ENCODE data around the gene ANO1.
"Not testable (repeated sequence)": the region's sequence is repeated elsewhere in the genome, so short reads cannot be mapped to it uniquely, and the experiment has no call there.

DNA sequence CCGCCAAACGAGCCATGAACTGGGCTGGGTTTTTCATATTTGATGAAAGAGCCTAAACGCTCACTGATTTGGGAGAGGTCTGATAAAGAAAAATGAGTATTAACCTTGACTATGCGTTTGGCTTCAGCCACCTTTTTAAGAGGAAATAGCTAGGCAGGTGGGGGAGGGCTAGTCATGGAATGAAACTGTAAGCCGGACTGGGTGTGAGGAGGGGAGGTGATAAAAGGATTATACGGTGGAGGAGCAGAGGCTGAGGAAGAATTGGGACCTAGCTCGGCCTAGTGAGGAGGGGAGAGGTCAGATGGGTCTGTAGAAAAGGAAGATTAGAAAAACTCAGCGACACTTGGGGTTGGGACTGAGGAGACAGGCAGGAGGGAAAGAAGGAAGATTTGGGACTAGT lies 140.0 kb downstream of the ANO1 start:
- TF ChIP-seq, protein P1, sequence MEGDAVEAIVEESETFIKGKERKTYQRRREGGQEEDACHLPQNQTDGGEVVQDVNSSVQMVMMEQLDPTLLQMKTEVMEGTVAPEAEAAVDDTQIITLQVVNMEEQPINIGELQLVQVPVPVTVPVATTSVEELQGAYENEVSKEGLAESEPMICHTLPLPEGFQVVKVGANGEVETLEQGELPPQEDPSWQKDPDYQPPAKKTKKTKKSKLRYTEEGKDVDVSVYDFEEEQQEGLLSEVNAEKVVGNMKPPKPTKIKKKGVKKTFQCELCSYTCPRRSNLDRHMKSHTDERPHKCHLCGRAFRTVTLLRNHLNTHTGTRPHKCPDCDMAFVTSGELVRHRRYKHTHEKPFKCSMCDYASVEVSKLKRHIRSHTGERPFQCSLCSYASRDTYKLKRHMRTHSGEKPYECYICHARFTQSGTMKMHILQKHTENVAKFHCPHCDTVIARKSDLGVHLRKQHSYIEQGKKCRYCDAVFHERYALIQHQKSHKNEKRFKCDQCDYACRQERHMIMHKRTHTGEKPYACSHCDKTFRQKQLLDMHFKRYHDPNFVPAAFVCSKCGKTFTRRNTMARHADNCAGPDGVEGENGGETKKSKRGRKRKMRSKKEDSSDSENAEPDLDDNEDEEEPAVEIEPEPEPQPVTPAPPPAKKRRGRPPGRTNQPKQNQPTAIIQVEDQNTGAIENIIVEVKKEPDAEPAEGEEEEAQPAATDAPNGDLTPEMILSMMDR (IDR thresholded peaks at IDR 0.05): not testable (repeated sequence)
- not testable (repeated sequence) for TF ChIP-seq POLR2A, POLR2AphosphoS5, EP300 (IDR thresholded peaks at IDR 0.05)
